Right lobe of liver (tissue), 6 donors: ENCODE results near the gene CHRNA3. TPM values are rescaled to one million over a fixed set of nuclear protein-coding genes. Genes with fewer than 3 reads are reported as not detected.
A peak's percentile ranks its signal among the peaks of the same experiment; 100 is the strongest.

ENCODE experiments used
- ATAC-seq, 4 donors: fragments of 200-7000 bp; cut with Tn5 transposase; one replicate each; pipeline ENCODE4 v1.9.1; 2020; ENCODE audit warnings: mild to moderate bottlenecking in 4 of 4, moderate library complexity in 4 of 4
- DNase-seq, 3 donors: peaks; one replicate each; pipeline ENCODE4 v3.0.0-alpha.2; 2020
- H3K27ac ChIP-seq, 3 donors: fragments of 200-600 bp; one replicate each; pipeline ENCODE4 v1.8.0; 2022
- H3K27me3 ChIP-seq, 2 donors: fragments of 200-600 bp; one replicate each; pipeline ENCODE4 v1.8.0; 2022
- H3K36me3 ChIP-seq, 4 donors: fragments of 200-600 bp; sonication (generic) in 1 of 4; one replicate each; pipeline versions ENCODE4 v1.5.1 to v1.8.0; 2017 to 2022; ENCODE audit warnings: control low read depth in 1 of 4
- H3K4me1 ChIP-seq, 4 donors: fragments of 200-600 bp; sonication (generic) in 1 of 4; one replicate each; pipeline versions ENCODE4 v1.5.1 to v1.8.0; 2017 to 2022; ENCODE audit warnings: control low read depth in 1 of 4
- H3K4me3 ChIP-seq, 3 donors: fragments of 200-600 bp; one replicate each; pipeline ENCODE4 v1.8.0; 2022
- H3K9me3 ChIP-seq, 4 donors: fragments of 200-600 bp; sonication (generic) in 1 of 4; one replicate each; pipeline versions ENCODE4 v1.5.1 to v1.8.0; 2017 to 2022; ENCODE audit warnings: control low read depth in 1 of 4
- CTCF ChIP-seq, 4 donors: fragments of 200-600 bp in 3 of 4; fragments of 450-650 bp in 1 of 4; IDR thresholded peaks; one replicate each; pipeline versions ENCODE4 v1.5.1 to v1.8.0; 2016 to 2022; ENCODE audit warnings: antibody characterized with exemption in 4 of 4, mild to moderate bottlenecking in 2 of 4
- POLR2A ChIP-seq: fragments of 450-650 bp; IDR thresholded peaks from one replicate; pipeline ENCODE4 v1.6.1; 2017; ENCODE audit warnings: antibody characterized with exemption, mild to moderate bottlenecking
- WGBS: methylation state at CpG from one replicate; pipeline ENCODE4 v1.1.6; 2018; ENCODE audit warnings: low coverage, low lambda C conversion rate; ENCODE audit not compliant: insufficient coverage; ENCODE audit errors: missing lambda C conversion rate; 5-methylcytosine and 5-hydroxymethylcytosine counted together
- intact Hi-C, 2 donors: fragments of 100-400 bp; cut with DNase I; formaldehyde crosslinking; loops; one replicate each; pipeline versions ENCODE4 v1.11.2 to v1.14.1; 2022
- total RNA-seq, 6 experiments: library from RNA; depleted of rRNA in 2 of 6; stranded (reverse); fragments of >200 nt in 2 of 6; fragmentation: NEBNext Ultra II Directional in 3 of 6; extraction: Animal tissue kit (Norgen Biotek cat#: 25700) in 3 of 6; gene quantifications; one replicate each; pipeline versions ENCODE4 v1.1.0 to v1.2.4, GENCODE V29; 2016 to 2023
- donor health status: DM: no; HTN: yes; CAD: no.
- donor health status: DM: no; HTN: no; CAD: no.
- donor health status: DM: no; HTN: no; CAD: no.
- donor health status: DM: no; HTN: yes; CAD: no.
- donor health status: DM: no; HTN: yes; CAD: no.

The CHRNA3 gene
- total RNA-seq, 6 experiments from 2014 or later, result not detected

DNA sequence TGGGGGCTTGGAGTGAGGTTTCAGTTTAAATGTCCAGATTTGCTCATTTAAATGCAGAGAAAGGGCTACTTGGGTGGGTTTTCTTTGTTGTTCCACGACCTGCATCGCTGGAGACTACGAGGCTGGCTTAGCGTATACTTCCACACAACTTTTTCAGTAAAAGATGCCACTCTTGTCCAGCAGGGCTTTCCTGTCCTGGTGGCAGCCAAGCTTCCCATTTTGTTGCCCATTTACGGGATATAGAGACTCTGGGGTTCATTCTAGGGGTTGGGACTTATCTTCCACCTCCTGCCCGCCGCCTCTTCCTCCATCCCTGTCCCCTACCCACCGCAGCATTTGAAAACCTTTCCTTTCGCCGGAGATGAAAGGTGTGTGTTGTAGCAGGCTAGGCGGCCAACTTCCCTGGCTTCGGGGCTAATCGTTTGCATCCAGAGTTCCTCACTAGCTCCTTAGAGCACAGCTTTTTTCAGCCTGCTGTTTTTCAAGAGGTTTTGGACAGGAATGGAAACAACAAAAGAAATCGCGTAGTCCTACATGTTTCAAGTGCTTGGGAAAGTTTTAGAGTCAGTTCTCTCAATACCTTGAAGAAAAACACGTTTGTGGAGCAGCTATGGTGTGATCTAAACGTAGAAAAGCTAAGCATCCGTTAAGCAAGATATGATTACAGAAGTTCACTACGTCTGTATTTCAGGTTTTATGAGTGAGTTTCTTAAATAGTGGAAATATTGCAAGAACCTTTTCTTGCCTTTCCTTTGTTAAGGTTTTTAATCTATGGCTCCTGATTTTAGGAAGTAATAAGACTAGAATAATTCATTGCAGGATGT lies 54.6 kb downstream of the CHRNA3 start:
- TF ChIP-seq CTCF (IDR thresholded peaks at IDR 0.05), result no peak
- TF ChIP-seq POLR2A, result no peak
- Histone ChIP-seq H3K27ac (no peak overlapping the region), H3K4me1 (peaks cover 0 to 5% (median 0%) of the 10 kb centered on the region in 4 donors), H3K27me3 (no peaks in the 10 kb centered on the region), H3K36me3 (no peaks in the 10 kb centered on the region), H3K9me3 (no peaks in the 10 kb centered on the region), H3K4me3 (peak overlapping the region; percentile 43 to 66 (median 45))
- WGBS, result 5% methylated on average over 17 of the region's 19 CpGs
- DNase-seq (no peak), ATAC-seq (peak in 3 of 4 donors; percentile 10 to 34 (median 14))
- intact Hi-C loops, result no loop called here

DNA sequence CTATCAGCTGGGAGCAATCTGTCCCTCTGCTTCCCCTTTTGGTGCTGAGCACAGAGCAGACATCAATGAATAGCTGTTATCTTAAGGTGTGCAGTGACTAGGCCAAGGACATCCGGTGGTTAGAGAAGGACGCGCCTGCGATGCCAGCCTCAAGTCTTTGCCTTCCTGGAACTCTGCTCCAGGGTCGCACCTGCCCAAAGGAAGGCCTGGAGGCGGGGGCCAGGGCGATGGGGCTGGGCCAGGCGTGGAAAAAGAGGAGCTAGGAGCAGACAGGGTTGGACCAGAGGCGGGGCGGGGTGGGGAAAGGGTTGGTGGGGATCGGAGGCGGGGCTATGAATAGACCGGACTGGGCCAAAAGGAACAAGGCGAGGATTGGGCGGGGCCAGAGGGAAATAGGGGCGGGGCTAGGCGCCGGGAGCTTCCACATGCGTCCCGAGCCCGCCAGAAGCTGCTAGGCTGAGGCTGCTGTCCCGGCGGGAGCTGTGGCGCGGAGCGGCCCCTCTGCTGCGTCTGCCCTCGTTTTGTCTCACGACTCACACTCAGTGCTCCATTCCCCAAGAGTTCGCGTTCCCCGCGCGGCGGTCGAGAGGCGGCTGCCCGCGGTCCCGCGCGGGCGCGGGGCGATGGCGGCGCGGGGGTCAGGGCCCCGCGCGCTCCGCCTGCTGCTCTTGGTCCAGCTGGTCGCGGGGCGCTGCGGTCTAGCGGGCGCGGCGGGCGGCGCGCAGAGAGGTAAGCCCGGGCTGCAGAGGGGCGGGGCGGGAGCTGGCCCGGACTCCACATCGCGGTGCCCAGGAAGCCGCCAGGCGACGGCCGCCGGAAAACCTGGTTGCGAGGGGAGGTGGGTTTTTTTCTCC lies 55.5 kb downstream of the CHRNA3 start, which contains the start of gene CHRNA5:
CHRNA5 (plus strand) TSS at position 424 of the 854 bp plus-strand sequence; CDS start at position 624, 200 bp downstream.
- DNase-seq, result peak; percentile 63 to 83 (median 79)
- Histone ChIP-seq H3K36me3 (no peaks in the 10 kb centered on the region), H3K27ac (no peak within 1 kb of the TSS), H3K4me1 (peaks cover 0 to 5% (median 0%) of the 10 kb centered on the region in 4 donors), H3K27me3 (no peaks in the 10 kb centered on the region), H3K4me3 (peak within 1 kb of the TSS; percentile 43 to 66 (median 45)), H3K9me3 (no peaks in the 10 kb centered on the region)
- intact Hi-C loops, result no loop called here
- TF ChIP-seq CTCF (IDR thresholded peaks at IDR 0.05), result no peak
- no peak for TF ChIP-seq POLR2A
- peak; percentile 91 to 99 (median 97) for ATAC-seq
- 3% methylated on average over 16 of the region's 75 CpGs for WGBS

- DNase-seq (no peak), ATAC-seq (no peak)
- Histone ChIP-seq H3K4me1 (peaks cover 0 to 5% (median 0%) of the 10 kb centered on the region in 4 donors), H3K27ac (no peak overlapping the region), H3K27me3 (no peaks in the 10 kb centered on the region), H3K9me3 (no peaks in the 10 kb centered on the region), H3K4me3 (no peak overlapping the region), H3K36me3 (no peaks in the 10 kb centered on the region)
- WGBS, result 34% methylated on average over 8 of the region's 11 CpGs
- intact Hi-C loops, result no loop called here
- TF ChIP-seq POLR2A (no peak), CTCF (IDR thresholded peaks at IDR 0.05) (no peak)
These were observed 56.1 kb downstream of the CHRNA3 start for GRCh38 chr15:78564743-78565096.

- peaks cover 0 to 5% (median 0%) of the 10 kb centered on the region in 4 donors for H3K4me1 ChIP-seq
- WGBS, result 92% methylated on average over 2 of the region's 2 CpGs
- ATAC-seq, result no peak
- intact Hi-C loops, result no loop called here
- H3K9me3 ChIP-seq, result no peaks in the 10 kb centered on the region
- DNase-seq, result no peak
- no peak for TF ChIP-seq CTCF (IDR thresholded peaks at IDR 0.05)
- TF ChIP-seq POLR2A, result no peak
- H3K27ac ChIP-seq, result no peak overlapping the region
- H3K36me3 ChIP-seq, result no peaks in the 10 kb centered on the region
- no peak overlapping the region for H3K4me3 ChIP-seq
- H3K27me3 ChIP-seq, result no peaks in the 10 kb centered on the region
These were observed 57.7 kb downstream of the CHRNA3 start for GRCh38 chr15:78563092-78563491.
